SU-DHL-6 (cell line): ENCODE measurements around the gene SMIM8.
"Not testable (repeated sequence)": the region's sequence is repeated elsewhere in the genome, so short reads cannot be mapped to it uniquely, and the experiment has no call there.

ENCODE experiments used
- H2AFZ ChIP-seq: fragments of 200-600 bp; sonication (generic); 2 replicates; pipeline ENCODE4 v1.6.1; 2014; ENCODE audit warnings: low read depth, mild to moderate bottlenecking, moderate library complexity, mixed read lengths, antibody characterized with exemption, low read length; ENCODE audit not compliant: severe bottlenecking
- H3F3A ChIP-seq: fragments of 200-600 bp; shearing (Covaris generic); 2 replicates; pipeline ENCODE4 v1.6.0; 2016; ENCODE audit warnings: antibody characterized with exemption, mild to moderate bottlenecking; ENCODE audit not compliant: insufficient read depth
- H3K27ac ChIP-seq: fragments of 200-600 bp; sonication (generic); 2 replicates; pipeline ENCODE4 v1.5.1; 2016; ENCODE audit warnings: low read depth, mild to moderate bottlenecking, low read length, moderate library complexity, mixed read lengths
- H3K27me3 ChIP-seq: fragments of 200-600 bp; sonication (generic), shearing (Covaris generic); 2 replicates; pipeline ENCODE4 v1.6.0; 2014; ENCODE audit warnings: mild to moderate bottlenecking, low read length
- H3K36me3 ChIP-seq: fragments of 200-600 bp; sonication (generic); 2 replicates; pipeline ENCODE4 v1.6.1; 2014; ENCODE audit warnings: mild to moderate bottlenecking, low read length, mixed read lengths
- H3K4me2 ChIP-seq: fragments of 300-600, 200-600 bp; shearing (Covaris generic), sonication (generic); 2 replicates; pipeline ENCODE4 v1.6.0; 2014; ENCODE audit warnings: low read length, low read depth, mild to moderate bottlenecking; ENCODE audit not compliant: poor library complexity, severe bottlenecking
- H3K4me3 ChIP-seq: fragments of 200-600 bp; sonication (generic); 2 replicates; pipeline ENCODE4 v1.5.1; 2014; ENCODE audit warnings: antibody characterized with exemption, low read length, mild to moderate bottlenecking, mixed read lengths; ENCODE audit not compliant: insufficient read depth, poor library complexity, severe bottlenecking
- H3K79me2 ChIP-seq: fragments of 200-600 bp; sonication (generic); 2 replicates; pipeline ENCODE4 v1.6.1; 2014; ENCODE audit warnings: mild to moderate bottlenecking, low read length, moderate library complexity; ENCODE audit not compliant: insufficient read depth
- H3K9ac ChIP-seq: fragments of 200-600 bp; sonication (generic); 2 replicates; pipeline ENCODE4 v1.7.0; 2014; ENCODE audit warnings: mild to moderate bottlenecking, low read length
- H3K9me2 ChIP-seq: fragments of 200-600 bp; sonication (generic); replicated peaks from 2 replicates; pipeline ENCODE4 v1.6.1; 2014; ENCODE audit warnings: low read length; ENCODE audit not compliant: insufficient read depth
- H3K9me3 ChIP-seq: fragments of 200-600 bp; sonication (generic); 2 replicates; pipeline ENCODE4 v1.6.1; 2014; ENCODE audit warnings: low read length, mixed read lengths; ENCODE audit not compliant: insufficient read depth
- H4K20me1 ChIP-seq: fragments of 200-600 bp; sonication (generic); 2 replicates; pipeline ENCODE4 v1.6.1; 2014; ENCODE audit warnings: low read depth, mild to moderate bottlenecking, antibody characterized with exemption, low read length, moderate library complexity, mixed read lengths
- CTCF ChIP-seq: fragments of 200-600 bp; sonication (generic); IDR thresholded peaks from one replicate; pipeline ENCODE4 v1.5.1; 2017; ENCODE audit warnings: antibody characterized with exemption, mild to moderate bottlenecking, low read length, moderate library complexity; ENCODE audit not compliant: insufficient read depth, poor library complexity, severe bottlenecking
- EZH2phosphoT487 ChIP-seq: fragments of 200-600 bp; sonication (generic), shearing (Covaris generic); conservative IDR thresholded peaks from 2 replicates; pipeline ENCODE4 v1.6.1; 2018; ENCODE audit warnings: mild to moderate bottlenecking, antibody characterized with exemption, low read length, moderate library complexity, mixed read lengths

SMIM8 gene

GRCh38 chr6:87319271-87319987 is 3.0 kb upstream of the SMIM8 start:
- Histone ChIP-seq H3K79me2 (peaks cover 5% of the 10 kb centered on the region; the same call in 1 of the 2 replicates), H3F3A (no peaks in the 10 kb centered on the region), H3K4me2 (no peak overlapping the region), H3K9me3 (no peaks in the 10 kb centered on the region), H3K4me3 (no peak overlapping the region), H3K27ac (no peak overlapping the region), H3K9me2 (no peaks in the 10 kb centered on the region), H4K20me1 (no peaks in the 10 kb centered on the region), H3K9ac (no peak overlapping the region), H3K27me3 (no peaks in the 10 kb centered on the region), H2AFZ (no peak overlapping the region), H3K36me3 (no peaks in the 10 kb centered on the region)
- TF ChIP-seq CTCF (no peak), EZH2phosphoT487 (no peak)

- H2AFZ ChIP-seq, H4K20me1 ChIP-seq, H3K9me2 ChIP-seq, H3K4me2 ChIP-seq, H3K79me2 ChIP-seq, H3K27ac ChIP-seq, H3K9me3 ChIP-seq, H3K27me3 ChIP-seq, H3F3A ChIP-seq, H3K36me3 ChIP-seq, H3K4me3 ChIP-seq, H3K9ac ChIP-seq: not testable (repeated sequence)
These were observed 1.5 kb downstream of the SMIM8 start for GRCh38 chr6:87323880-87324279.

GRCh38 chr6:87330961-87331360 is 8.6 kb downstream of the SMIM8 start:
- Histone ChIP-seq H4K20me1 (no peaks in the 10 kb centered on the region), H3K4me2 (no peak overlapping the region), H2AFZ (no peak overlapping the region), H3K27me3 (no peaks in the 10 kb centered on the region), H3K36me3 (no peaks in the 10 kb centered on the region), H3K9me2 (no peaks in the 10 kb centered on the region), H3K9me3 (no peaks in the 10 kb centered on the region), H3K79me2 (peaks cover 10% of the 10 kb centered on the region), H3K4me3 (no peak overlapping the region), H3K27ac (no peak overlapping the region), H3F3A (no peaks in the 10 kb centered on the region), H3K9ac (no peak overlapping the region)
- TF ChIP-seq CTCF (no peak), EZH2phosphoT487 (no peak)

GRCh38 chr6:87333033-87333432 is 10.6 kb downstream of the SMIM8 start:
- Histone ChIP-seq H3K27ac (no peak overlapping the region), H3K4me2 (no peak overlapping the region), H3K9me3 (no peaks in the 10 kb centered on the region), H3K27me3 (no peaks in the 10 kb centered on the region), H3K9ac (no peak overlapping the region), H4K20me1 (no peaks in the 10 kb centered on the region), H3K36me3 (no peaks in the 10 kb centered on the region), H3K9me2 (no peaks in the 10 kb centered on the region), H3F3A (no peaks in the 10 kb centered on the region), H3K4me3 (no peak overlapping the region), H2AFZ (no peak overlapping the region), H3K79me2 (peaks cover 10% of the 10 kb centered on the region)
- TF ChIP-seq EZH2phosphoT487 (no peak), CTCF (no peak)
